Lower leg skin (tissue), 3 donors: ENCODE data around the gene CCDC74A.
"Not testable (repeated sequence)": the region's sequence is repeated elsewhere in the genome, so short reads cannot be mapped to it uniquely, and the experiment has no call there.

Experiments used
- CTCF ChIP-seq, 3 donors: fragments of 450-650 bp; IDR thresholded peaks; one replicate each; pipeline ENCODE4 v1.5.1; 2016; ENCODE audit warnings: antibody characterized with exemption in 3 of 3, mild to moderate bottlenecking in 3 of 3, moderate library complexity in 2 of 3
- POLR2A ChIP-seq, 2 donors: fragments of 450-650 bp; IDR thresholded peaks; one replicate each; pipeline ENCODE4 v1.6.1; 2016 to 2017; ENCODE audit warnings: antibody characterized with exemption in 2 of 2, mild to moderate bottlenecking in 1 of 2, moderate library complexity in 1 of 2

GRCh38 chr2:131544006-131544812, 16.5 kb downstream of the CCDC74A start:
- not testable (repeated sequence) for TF ChIP-seq CTCF, POLR2A (IDR thresholded peaks at IDR 0.05)
